ENCODE measurements around the gene SLC46A2.

DNA sequence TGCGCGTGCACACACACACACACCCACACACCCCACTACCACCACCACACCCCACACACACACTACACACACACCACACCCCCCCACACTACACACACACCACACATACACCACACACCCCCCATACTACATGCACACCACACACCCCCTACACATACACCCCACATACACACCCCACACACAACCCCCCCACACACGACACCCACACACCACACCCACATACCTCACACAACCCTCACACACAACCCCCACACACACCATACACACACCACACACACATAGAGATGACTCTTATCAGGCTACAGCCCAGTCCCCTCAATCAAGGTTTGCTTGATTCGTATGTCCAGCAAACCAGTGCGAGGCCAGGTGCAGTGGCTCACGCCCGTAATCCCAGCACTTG is 25.7 kb downstream of the SLC46A2 start:
- TF ChIP-seq CTCF (IDR thresholded peaks at IDR 0.05) (no peak), POLR2AphosphoS5 (IDR thresholded peaks at IDR 0.05) (no peak), POLR2A (IDR thresholded peaks at IDR 0.05) (no peak), EP300 (IDR thresholded peaks at IDR 0.05; ENCODE audit: low read depth) (no peak)

Measured in transverse colon (tissue), 4 donors.